GM18508 (cell line): ENCODE data around the gene CERS6.
"Not testable (repeated sequence)": the region's sequence is repeated elsewhere in the genome, so short reads cannot be mapped to it uniquely, and the experiment has no call there.

Source experiments
- ATAC-seq: cut with Tn5 transposase; IDR thresholded peaks from one replicate; pipeline ENCODE4 v1.9.1; 2021; ENCODE audit warnings: moderate number of reproducible peaks; ENCODE audit not compliant: insufficient read depth, unreplicated experiment

The CERS6 gene

DNA sequence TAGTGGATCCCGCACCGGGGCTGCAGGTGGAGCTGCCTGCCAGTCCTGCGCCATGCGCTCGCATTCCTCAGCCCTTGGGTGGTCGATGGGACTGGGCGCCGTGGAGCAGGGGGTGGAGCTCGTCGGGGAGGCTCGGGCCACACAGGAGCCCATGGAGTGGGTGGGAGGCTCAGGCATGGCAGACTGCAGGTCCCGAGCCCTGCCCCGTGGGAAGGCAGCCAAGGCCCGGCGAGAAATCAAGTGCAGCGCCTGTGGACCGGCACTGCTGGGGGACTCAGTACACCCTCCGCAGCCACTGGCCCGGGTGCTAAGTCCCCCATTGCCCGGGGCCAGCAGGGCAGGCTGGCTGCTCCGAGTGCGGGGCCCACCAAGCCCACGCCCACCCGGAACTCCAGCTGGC, 201.3 kb downstream of the CERS6 start:
- ATAC-seq, result not testable (repeated sequence)

DNA sequence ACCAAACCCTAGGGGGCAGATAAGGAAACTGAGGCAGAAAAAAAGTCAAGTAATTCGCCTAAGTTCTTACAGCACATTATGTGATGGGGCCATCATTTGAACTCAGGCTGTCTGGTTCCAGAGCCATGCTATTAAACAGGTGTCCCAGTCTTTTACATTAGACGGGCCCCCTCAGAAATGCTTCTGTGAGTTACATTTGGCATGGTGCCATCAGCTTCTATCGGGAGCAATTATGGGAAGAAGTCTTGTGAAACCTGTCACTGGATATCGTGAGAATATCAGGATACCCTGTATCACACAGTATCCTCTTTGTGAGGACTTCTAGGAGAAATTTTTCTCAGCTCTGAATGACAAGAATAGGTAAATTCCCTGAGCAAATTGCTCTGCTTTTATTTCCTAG, 202.6 kb downstream of the CERS6 start:
- no peak for ATAC-seq

DNA sequence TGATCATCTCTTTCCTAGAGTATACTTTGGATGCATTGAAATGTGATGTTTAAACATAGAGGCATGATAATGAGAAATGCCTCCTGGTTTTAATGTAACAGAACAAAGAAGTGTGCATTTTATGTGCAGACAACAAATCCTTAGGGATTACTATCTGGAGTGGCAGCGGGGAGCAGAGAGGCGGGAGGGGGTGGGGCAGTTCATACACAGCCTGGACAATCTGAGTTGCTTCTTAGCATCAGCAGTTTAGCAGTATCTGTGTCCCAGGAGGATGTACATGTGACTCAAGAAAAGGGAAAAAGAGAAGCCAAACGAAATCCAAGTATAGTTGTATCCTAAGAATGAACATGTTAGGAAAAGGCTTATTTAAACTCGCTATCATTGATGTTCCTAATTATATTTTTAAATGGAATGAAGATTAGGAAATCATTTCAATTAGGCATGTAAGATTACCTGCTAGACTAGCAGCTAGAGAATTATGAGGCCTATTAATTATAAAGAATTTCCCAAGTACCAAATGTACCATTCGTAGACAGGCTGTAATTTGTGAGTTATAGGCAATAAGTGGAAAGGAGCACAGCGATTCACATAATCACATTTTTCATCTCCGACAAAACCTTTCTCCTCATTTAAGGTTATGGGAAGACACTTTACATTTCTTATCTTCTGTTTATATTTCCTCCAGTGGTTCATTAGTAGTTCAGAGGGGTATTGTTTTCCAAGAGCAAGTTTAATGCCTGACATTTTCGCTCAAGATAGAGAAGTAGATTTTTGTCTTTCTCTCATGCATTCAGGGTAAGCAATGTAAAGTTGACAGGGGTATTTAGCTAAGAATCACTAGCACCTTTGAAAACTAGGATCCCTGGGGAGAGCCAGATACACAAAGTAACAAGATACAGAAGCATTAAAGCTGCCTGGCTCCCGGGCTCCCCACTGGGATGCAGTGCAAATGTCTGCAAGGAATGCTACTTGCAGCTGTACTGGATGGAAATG, 205.1 kb downstream of the CERS6 start:
- ATAC-seq, result no peak

DNA sequence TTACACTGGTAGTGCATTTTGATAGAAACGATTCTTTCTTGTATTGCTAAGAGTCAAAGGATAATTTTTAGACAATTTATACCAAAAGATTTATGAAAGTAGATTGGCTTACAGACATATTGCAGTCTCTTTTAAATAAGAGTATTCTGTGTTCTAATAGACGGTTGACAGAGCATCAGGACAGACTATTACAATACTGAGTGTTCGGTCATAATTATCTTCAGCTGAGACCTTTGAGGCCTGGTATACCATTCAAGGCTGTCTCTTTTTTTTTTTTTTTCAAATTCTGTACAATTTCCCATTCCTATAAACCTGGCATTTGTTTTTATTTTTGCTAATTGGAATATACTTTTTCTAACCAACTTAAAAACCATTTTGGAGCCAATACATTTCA, 205.8 kb downstream of the CERS6 start:
- no peak for ATAC-seq

DNA sequence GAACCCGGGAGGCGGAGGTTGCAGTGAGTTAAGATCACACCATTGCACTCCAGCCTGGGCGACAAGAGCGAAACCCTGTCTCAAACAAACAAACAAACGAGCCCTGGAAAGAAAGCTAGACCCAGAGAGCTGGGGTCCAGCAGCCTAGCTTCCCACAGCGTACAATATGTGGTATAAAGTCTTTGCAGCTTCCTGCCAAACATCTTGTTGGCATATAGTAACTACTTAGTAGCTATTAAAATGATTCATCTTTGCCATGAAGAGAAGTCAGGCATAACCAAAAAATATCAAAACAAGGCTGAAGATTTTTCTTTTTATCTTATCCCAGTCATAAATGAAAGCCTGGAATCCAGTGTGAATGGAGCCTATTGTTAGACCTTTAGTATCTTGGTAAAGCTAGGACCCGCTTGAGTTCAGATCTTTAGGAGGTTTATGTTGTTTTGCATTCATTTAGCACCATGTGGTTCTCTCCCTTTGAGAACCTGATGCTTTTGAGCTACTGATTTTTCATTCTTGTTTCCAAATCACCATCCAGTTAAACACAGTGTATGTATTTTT, 206.7 kb downstream of the CERS6 start:
- no peak for ATAC-seq

DNA sequence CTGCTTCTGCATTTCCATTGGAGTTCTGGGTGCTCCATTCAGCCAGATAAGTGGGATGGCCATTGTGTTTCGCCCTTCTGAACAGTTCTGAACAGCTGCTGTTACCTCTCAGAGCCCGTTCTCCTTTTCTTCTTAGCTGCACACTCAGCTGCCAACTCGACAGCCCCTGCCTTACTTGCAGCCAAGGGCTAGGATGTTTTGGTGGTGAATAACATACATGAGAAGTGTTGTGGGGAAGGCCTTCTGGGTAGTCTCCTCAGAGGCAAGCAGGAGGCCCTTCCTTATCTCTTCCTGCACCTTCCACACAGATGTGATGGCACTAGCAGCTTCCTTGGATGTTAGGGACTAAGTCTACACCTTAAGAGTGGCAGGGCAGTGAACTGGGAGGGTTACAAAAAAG, 207.9 kb downstream of the CERS6 start:
- no peak for ATAC-seq

DNA sequence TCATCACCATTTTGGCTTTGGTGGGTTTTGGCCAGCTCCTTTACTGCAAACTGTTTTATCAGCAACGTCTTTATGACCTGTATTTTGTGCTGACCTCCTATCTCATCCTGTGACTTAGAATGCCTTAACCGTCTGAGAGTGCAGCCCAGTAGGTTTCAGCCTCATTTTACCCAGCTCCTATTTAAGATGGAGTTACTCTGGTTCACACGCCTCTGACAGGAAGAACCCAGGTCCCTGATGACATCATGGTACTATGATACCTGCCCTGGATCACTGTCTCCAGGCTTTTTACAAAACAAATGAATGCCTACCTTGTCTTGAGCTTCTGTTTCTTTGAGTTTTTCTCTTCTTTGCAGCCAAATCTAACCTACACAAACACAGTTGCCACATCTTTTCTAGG, 208.6 kb downstream of the CERS6 start:
- ATAC-seq, result not testable (repeated sequence)

DNA sequence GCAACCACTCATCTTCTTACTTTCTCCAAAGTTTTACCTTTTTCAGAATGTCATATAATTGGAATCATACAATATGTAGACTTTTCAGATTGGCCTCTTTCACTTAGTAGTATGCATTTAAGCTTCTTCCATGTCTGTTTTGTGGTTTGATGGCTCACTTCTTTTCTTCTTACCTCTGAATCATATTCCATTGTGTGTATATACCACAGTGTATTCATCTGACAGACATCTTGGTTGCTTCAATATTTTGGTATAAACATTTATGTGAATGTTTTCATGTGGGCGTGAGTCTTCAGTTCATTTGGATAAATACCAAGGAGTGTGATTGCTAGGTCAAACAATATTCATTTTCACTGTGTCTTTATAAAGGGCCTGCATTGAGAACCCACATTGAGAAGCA, 210.3 kb downstream of the CERS6 start:
- no peak for ATAC-seq

DNA sequence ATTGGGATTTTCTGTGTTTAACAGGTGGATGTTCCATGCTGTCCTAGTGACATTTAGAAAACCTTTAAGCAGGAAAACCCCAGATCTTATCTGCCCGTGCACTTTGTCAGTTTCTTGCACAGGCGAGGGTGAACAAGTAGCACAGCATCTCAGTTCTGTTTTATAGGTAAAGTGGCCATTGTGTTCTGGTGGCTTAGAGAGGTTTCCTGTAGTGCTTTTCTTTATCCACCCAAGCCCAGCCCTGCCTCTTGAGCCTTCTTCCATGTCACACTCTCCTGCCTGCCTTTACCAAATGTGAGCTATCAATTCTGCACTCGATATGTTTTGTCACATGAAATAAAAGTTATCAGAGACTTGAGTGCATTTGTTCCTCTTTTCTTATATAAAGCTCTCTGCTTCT, 211.1 kb downstream of the CERS6 start:
- no peak for ATAC-seq

DNA sequence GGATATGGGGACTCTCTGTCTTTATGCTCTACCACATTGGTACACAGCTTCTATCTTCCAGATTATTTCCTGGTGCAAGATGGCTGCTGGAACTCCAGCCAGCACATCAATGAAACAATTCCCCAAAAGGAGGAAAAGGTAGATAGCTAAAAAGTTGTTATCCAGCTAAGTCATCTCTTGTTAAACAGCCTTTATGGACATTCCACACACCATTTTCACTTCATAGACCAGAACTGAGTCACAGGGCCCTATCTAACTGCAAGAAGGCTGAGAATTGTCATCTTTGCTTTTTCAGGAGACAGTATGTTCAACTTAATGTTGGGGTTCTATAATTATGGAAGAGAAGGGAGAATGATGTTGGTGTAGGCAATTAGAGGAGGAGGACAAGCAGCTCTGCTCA, 213.1 kb downstream of the CERS6 start:
- no peak for ATAC-seq

DNA sequence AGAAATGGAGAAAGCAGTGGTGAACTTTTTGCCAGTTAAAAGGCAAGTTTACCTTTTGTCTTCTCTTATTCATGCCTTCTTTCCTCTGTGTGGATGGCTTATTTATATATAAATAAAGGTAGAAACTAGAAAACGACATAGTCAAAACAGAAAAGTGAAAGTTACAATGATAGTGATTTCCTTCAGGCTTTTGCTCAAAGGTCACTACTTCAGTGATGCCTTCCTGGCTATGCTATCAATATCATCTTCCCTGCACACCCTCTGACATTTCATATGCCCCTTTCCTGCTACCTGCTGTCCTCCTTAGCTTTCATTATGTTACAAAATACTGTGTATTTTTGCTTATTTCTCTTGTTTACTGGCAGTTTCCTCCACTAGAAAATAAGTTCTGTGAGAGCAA, 214.4 kb downstream of the CERS6 start:
- no peak for ATAC-seq

DNA sequence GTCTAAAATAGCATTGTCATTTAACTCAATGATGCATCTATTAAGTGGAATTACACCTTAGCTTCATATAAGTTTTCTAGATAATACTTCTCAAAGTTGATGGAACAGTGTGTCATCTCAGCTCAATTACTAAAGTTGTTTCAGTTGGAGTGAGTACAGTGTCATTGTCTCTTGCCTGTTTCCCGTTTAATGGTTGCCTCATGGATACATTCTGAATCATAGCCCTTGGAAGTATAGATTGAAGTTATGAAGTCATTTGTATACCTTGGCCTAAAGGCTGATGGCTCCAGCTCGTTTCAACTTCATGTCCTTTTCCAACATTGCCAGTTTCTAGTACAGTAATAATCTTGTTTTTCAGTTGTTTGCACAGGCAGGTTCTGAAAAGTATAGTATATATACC, 215.9 kb downstream of the CERS6 start:
- no peak for ATAC-seq

DNA sequence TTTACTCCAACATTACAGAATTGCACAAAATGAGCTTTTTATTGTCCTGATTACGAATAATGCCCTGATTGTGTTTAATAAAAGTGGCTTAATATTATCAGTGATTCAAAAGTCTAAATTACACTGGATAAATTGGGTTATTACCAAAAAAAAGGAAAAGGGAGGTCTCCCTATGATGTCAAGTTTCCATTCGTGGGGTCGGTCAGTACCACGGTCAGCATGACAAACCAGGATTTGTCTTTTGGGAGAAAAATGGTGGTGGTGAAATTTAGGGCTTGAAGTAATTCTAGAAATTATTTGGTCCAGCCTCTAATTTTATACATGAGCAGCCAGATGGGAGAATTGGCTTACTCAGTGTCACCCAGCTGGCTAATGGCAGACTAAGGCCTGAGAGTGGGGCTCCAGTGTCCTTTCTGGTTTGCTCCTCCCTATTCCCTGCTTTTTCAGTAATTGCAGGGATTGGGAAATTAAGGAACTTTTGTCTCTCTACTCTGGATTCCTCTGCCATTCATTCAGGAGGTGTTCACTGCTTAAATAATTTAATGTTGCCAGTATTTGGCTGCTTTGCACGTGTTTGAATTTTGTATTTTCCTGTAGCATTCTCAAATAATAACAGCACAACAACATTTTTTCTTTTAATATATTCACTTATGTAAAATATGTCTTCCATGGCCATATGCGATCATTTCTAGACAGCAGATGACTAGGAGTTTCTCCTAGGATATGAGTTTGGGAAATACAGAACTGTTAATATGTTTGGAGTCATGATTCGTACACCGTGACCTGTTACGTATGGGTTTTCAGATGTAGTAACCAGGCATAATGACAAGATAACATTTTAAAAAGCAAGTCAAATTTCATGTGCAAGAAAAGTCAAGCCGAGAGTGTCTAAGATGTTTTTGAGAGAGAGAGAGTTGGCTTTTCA, 217.5 kb downstream of the CERS6 start:
- ATAC-seq, result no peak

DNA sequence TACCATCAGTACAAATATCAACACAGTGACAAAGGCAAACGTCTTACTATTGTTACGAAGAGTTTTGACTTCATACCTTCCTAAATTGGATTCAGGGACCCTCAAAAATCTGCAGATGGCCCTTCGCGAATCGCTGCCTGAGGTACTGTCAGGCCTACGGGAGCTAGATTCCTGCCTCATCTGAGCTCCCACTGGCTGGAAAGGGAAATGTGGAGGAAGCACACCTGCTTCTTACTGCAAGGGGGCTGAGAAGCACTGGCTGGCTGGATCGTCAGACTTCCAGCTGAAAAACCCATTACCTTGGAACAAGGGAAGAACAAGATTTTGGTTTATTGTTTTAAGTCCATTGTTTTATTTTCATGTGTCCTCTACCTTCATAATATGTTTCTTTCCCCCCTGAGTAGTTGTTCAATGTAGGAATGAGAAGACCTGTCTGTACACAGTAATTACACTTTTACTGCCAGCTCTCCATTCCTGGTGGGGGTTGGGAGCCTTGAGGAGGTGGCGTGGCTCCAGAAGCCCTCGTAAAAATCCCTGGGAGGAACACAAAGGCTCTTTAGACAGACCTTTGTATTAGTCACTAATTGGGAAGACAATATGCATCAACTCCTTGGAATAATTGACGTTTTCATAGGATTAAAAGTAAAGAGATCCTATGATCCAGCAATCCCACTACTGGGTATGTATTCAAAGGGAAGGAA, 222.2 kb downstream of the CERS6 start:
- no peak for ATAC-seq

DNA sequence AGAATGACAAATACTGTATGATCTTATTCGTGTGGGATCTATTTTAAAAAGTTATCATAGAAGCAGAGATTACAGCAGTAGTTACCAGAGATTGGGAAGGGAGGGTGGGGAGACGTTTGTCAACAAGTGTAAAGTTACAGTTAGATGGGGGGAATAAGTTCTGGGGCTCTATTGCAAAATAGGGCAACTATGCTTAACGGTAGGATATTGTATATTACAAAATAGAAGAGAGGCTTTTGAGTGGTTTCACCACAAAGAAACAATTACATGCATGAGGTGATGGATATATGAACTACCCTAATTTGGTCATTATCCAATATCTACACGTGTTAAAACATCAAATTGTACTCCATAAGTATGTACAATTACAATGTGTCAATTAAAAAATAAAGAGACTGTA, 223.0 kb downstream of the CERS6 start:
- no peak for ATAC-seq

DNA sequence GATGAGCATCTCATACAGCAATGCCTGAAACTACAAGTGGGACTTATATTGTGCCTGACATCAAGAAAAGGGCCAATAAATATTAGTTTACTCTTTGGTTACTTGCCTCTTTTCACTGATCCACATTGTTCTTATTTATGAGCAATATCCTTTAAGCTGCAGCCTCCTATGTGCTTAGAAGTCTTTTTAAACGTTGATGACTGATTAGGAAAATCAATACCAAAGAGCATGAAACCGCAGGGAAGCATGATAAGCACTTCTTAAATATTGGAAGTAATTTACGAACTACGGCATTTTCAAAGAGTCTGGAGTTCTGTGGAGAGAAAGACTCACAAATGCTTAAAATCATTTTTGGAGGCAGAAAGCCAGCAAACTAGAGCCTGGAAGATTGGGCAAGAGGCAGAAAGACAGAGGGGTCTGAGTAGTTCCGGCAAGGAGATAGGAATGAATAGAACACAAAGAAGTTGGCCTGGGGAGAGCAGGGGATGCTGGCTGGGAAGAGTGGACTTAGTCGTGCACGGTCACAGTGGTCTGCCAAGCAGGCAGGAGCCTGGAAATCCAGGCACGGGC, 223.8 kb downstream of the CERS6 start:
- no peak for ATAC-seq

DNA sequence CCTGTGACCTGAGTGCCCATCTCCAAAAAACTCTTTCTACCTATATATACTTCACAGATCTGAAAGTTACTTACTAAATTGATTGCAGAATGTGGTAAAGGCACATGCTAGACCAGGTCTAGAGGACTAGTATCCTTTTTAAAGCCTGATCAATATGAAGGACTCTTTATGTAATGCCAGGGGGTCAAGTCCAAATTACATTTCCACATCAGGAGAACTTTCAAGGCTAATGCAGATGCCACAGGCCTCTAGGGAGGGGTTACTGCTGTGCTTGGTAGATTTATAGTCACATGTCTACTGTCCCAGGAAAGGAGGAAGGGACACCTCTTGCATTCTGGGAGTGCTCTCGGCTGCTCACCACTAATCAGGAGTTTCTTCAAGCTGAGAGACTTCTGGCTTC, 227.9 kb downstream of the CERS6 start:
- no peak for ATAC-seq

DNA sequence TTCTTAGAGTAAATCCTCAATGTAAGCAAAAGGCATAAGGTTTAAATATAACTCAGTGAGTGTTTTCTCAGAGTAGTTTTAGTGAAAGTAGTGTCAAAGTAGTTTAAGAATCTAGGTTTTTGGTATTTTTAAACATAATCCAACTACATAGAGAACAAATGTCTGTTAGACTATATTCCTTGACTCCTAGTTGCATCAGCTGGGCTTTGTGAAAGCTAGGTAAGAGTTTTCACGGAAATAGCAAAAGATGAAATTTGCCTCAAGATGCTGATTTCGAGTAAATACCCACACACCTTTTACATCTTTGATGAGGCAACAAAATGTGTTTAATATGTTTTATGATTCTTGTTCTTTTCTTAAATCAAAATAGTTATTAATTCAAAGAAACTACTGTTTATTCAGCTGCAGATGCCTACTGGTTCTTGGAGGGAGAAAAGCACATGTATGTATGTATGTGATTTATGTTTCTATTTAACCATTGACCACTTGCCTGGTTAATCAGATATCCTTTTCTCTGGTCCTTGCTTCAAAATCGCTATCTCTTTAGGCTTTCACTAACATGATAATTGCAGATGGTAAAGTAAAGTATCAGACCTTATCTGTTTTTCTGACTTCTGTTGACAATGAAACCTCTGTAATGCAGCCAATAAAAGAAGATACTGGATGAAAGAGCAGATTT, 229.0 kb downstream of the CERS6 start:
- ATAC-seq, result no peak
